Activated CD8-positive, alpha-beta memory T cell treated with anti-CD3 and anti-CD28 coated beads, Interleukin-2, amount 50 U/mL, for 4 hours (primary cell): ENCODE data around the gene MGAT4D.
A peak's percentile ranks its signal among the peaks of the same experiment; 100 is the strongest.
"Not testable (repeated sequence)": the region's sequence is repeated elsewhere in the genome, so short reads cannot be mapped to it uniquely, and the experiment has no call there.

Experiments
- DNase-seq: peaks from one replicate; pipeline ENCODE4 v3.0.0-alpha.2; 2020

MGAT4D gene

GRCh38 chr4:140427919-140428471 lies 70.1 kb downstream of the MGAT4D start:
- DNase-seq: no peak

GRCh38 chr4:140427106-140427918 lies 70.8 kb downstream of the MGAT4D start, which contains the start of gene CLGN:
CLGN (minus strand) TSS chr4:140427648; CDS start chr4:140413078, 14,570 bp downstream.
- peak; percentile 40 for DNase-seq

GRCh38 chr4:140426610-140427105 lies 71.4 kb downstream of the MGAT4D start:
- DNase-seq: no peak

- no peak for DNase-seq
These were observed 75.0 kb downstream of the MGAT4D start for GRCh38 chr4:140423106-140423505.

- not testable (repeated sequence) for DNase-seq
These were observed 84.7 kb downstream of the MGAT4D start for GRCh38 chr4:140413130-140413969.

GRCh38 chr4:140408974-140409373 lies 89.1 kb downstream of the MGAT4D start:
- no peak for DNase-seq

- DNase-seq: no peak
These were observed 91.8 kb downstream of the MGAT4D start for GRCh38 chr4:140406292-140406691.

- DNase-seq: no peak
These were observed 98.0 kb downstream of the MGAT4D start for GRCh38 chr4:140400111-140400510.

- no peak for DNase-seq
These were observed 102.4 kb downstream of the MGAT4D start for GRCh38 chr4:140395668-140396067.
